Testis (tissue), 3 donors: ENCODE measurements around the gene HGF. TPM values are rescaled to one million over a fixed set of nuclear protein-coding genes. Genes with fewer than 3 reads are reported as not detected.
"Not testable (repeated sequence)": the region's sequence is repeated elsewhere in the genome, so short reads cannot be mapped to it uniquely, and the experiment has no call there.

Experiments
- DNase-seq: peaks from one replicate; pipeline ENCODE4 v3.0.0-alpha.2; 2019
- H3K27ac ChIP-seq, 2 donors: fragments of 200-600 bp; sonication (generic); one replicate each; pipeline ENCODE4 v1.5.1; 2019
- H3K27me3 ChIP-seq: fragments of 200-600 bp; sonication (generic); one replicate; pipeline ENCODE4 v1.5.1; 2019
- H3K36me3 ChIP-seq: fragments of 200-600 bp; sonication (generic); one replicate; pipeline ENCODE4 v1.5.1; 2017; ENCODE audit warnings: low read depth; ENCODE audit errors: missing control alignments
- H3K4me1 ChIP-seq: fragments of 200-600 bp; sonication (generic); one replicate; pipeline ENCODE4 v1.5.1; 2019
- H3K4me3 ChIP-seq, 2 donors: fragments of 200-600 bp; sonication (generic); one replicate each; pipeline ENCODE4 v1.5.1; 2017 to 2019
- H3K9me3 ChIP-seq: fragments of 200-600 bp; sonication (generic); one replicate; pipeline ENCODE4 v1.5.1; 2017
- CTCF ChIP-seq, 3 experiments: fragments of 450-650 bp in 2 of 3; fragments of 200-600 bp in 1 of 3; sonication (generic) in 1 of 3; IDR thresholded peaks; one replicate each; pipeline ENCODE4 v1.5.1; 2016 to 2019; ENCODE audit warnings: antibody characterized with exemption in 3 of 3, mild to moderate bottlenecking in 2 of 3, moderate library complexity in 1 of 3
- POLR2A ChIP-seq: fragments of 450-650 bp; IDR thresholded peaks from one replicate; pipeline ENCODE4 v1.6.1; 2017; ENCODE audit warnings: antibody characterized with exemption, mild to moderate bottlenecking, moderate library complexity
- WGBS, 2 donors: methylation state at CpG; one replicate each; pipeline ENCODE4 v1.1.5; 2018; 5-methylcytosine and 5-hydroxymethylcytosine counted together
- intact Hi-C: fragments of 100-400 bp; cut with DNase I; formaldehyde crosslinking; loops from one replicate; pipeline ENCODE4 v1.15.1; 2023; ENCODE audit warnings: low total_unique reads
- polyA plus RNA-seq: library from polyadenylated mRNA; stranded (reverse); fragments of 350-450 nt; fragmentation: Illumina TruSeq; extraction: RNeasy Lipid Tissue Mini Kit (QIAGEN cat#74804); gene quantifications from one replicate; pipeline ENCODE4 v1.2.3, GENCODE V29; 2014; ENCODE audit warnings: low read depth, low replicate concordance; ENCODE audit not compliant: insufficient read depth
- total RNA-seq, 2 donors: library from RNA; depleted of rRNA; stranded (reverse); fragments of >200 nt; gene quantifications; one replicate each; pipeline ENCODE4 v1.2.3, GENCODE V29; 2016

Gene HGF
- total and polyA plus RNA-seq, 3 donors from 2014 or later = 3.1 to 5.0 (median 3.4) TPM

DNA sequence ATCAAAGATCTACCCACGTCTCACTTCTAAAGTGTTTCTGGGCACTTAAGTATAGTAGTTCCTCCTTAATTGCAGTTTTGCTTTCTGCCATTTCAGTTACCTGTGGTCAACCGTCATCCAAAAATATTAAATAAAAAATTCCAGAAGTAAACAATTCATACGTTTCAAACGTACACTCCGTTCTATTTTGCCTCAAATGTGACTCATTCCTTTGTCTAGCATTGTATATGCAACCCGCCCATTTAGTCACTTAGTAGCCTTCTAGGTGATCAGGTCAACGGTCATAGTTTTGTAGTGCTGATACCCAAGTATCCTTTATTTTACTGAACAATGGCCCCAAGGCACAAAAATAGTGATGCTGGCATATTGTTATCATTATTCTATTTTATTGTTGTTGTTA lies 33.8 kb downstream of the HGF start:
- Histone ChIP-seq H3K36me3 (no peaks in the 10 kb centered on the region), H3K4me1 (no peaks in the 10 kb centered on the region), H3K27ac (no peak overlapping the region), H3K27me3 (no peaks in the 10 kb centered on the region), H3K9me3 (no peaks in the 10 kb centered on the region), H3K4me3 (no peak overlapping the region)
- intact Hi-C loops = no loop called here
- WGBS, 2 donors = 81 to 85% methylated on average over 7 of the region's 7 CpGs
- no peak for DNase-seq
- TF ChIP-seq POLR2A (no peak), CTCF (IDR thresholded peaks at IDR 0.05) (no peak)

DNA sequence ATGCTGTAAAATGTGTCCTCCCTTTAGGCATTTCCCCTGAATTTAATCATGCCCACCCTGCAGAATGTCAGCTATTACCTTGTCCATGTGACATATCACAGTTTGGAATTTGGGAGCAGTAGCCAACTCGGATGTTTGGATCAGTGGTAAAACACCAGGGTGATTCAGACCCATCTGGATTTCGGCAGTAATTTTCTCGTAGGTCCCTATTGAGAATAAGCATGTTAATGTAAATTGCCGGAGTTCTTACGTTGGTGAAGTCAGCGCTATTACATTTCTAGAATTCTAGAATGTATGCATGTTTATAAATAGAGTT lies 44.1 kb downstream of the HGF start:
- no peaks in the 10 kb centered on the region for H3K36me3 ChIP-seq
- TF ChIP-seq POLR2A = no peak
- TF ChIP-seq CTCF (IDR thresholded peaks at IDR 0.05) = no peak
- no peak overlapping the region for H3K27ac ChIP-seq
- intact Hi-C loops = no loop called here
- 76 to 83% methylated on average over 6 of the region's 6 CpGs for WGBS, 2 donors
- H3K4me1 ChIP-seq = no peaks in the 10 kb centered on the region
- no peak overlapping the region for H3K4me3 ChIP-seq
- no peaks in the 10 kb centered on the region for H3K9me3 ChIP-seq
- no peak for DNase-seq
- no peaks in the 10 kb centered on the region for H3K27me3 ChIP-seq

DNA sequence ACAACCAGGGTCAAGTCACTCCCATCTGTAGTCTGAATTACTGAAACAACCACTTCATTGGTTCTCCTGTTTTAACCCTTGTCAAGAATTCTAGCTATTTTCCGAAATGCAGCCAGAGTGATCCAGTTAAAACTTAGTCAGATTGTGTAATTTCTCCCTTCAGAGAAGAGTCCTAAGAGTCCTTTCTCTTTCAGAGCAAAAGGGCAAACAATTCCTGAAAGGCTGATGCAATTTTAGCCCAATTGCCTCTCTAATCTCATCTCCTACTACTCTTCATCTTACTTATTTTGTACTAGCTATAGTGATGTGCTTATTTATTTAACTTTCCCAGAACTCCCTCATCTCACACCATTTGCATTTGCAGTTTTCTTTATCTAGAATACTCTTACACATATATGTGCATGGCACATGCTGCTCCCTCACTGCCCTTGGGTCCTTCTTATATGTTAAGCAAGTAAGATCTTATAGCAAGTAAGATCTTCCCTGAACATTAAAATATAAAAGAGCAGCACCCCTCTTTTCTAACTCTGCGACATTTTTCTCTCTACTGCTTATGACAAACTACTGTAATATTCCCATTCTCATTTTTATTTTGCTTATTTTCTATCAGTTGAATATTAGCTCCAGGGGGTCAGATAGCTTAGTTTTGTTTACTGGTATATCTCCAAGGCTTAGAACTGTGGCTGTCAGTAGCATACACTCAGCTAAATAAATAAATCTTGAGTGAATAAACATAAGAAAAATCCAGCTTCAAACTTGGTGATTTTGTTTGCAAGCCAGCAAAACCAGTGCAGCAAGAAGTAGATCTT lies 44.6 kb downstream of the HGF start:
- H3K27me3 ChIP-seq = no peaks in the 10 kb centered on the region
- intact Hi-C loops = no loop called here
- DNase-seq = no peak
- no peaks in the 10 kb centered on the region for H3K9me3 ChIP-seq
- WGBS, 2 donors = 84 to 89% methylated on average over 2 of the region's 2 CpGs
- H3K4me3 ChIP-seq = no peak overlapping the region
- no peaks in the 10 kb centered on the region for H3K36me3 ChIP-seq
- H3K4me1 ChIP-seq = no peaks in the 10 kb centered on the region
- no peak overlapping the region for H3K27ac ChIP-seq
- TF ChIP-seq CTCF (IDR thresholded peaks at IDR 0.05) (no peak), POLR2A (no peak)

GRCh38 chr7:81722250-81722649 lies 47.6 kb downstream of the HGF start:
- H3K4me1 ChIP-seq, H3K36me3 ChIP-seq, intact Hi-C loops, H3K9me3 ChIP-seq, DNase-seq, H3K27ac ChIP-seq, H3K27me3 ChIP-seq, H3K4me3 ChIP-seq: not testable (repeated sequence)
- 83 to 90% methylated on average over 8 of the region's 8 CpGs for WGBS, 2 donors

DNA sequence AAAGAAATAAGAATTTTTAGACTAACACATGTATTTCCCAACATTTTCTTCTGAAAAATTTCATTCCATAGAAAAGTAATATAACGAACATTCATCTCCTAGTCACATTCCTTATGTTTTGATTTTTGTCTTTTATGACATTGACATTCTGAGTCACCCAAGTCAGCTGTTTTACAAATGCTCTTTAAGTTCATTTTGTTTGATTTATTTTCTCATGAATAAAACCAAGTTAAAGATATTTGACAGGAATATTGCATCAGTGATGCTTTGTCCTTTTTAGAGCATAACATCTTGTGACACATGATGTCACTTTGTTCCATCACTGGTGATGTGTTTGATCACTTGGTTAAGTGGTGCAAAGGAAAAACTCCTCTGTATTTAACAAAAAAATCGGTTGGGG lies 48.4 kb downstream of the HGF start:
- intact Hi-C loops = no loop called here
- Histone ChIP-seq H3K27me3 (no peaks in the 10 kb centered on the region), H3K4me1 (no peaks in the 10 kb centered on the region), H3K36me3 (no peaks in the 10 kb centered on the region), H3K9me3 (no peaks in the 10 kb centered on the region), H3K27ac (no peak overlapping the region), H3K4me3 (no peak overlapping the region)
- no peak for DNase-seq
- 70 to 73% methylated on average over 2 of the region's 2 CpGs for WGBS, 2 donors
- no peak for TF ChIP-seq POLR2A
- no peak for TF ChIP-seq CTCF (IDR thresholded peaks at IDR 0.05)
